Renal pelvis (tissue), 4 donors: Measurements from ENCODE around the gene SORCS2. TPM values are rescaled to one million over a fixed set of nuclear protein-coding genes. Genes with fewer than 3 reads are reported as not detected.
"Not testable (repeated sequence)": the region's sequence is repeated elsewhere in the genome, so short reads cannot be mapped to it uniquely, and the experiment has no call there.

Experiments
- DNase-seq: peaks from one replicate; pipeline ENCODE4 v3.0.0-alpha.2; 2013
- polyA plus RNA-seq, 3 donors: library from polyadenylated mRNA; unstranded; fragments of 120-200 nt; gene quantifications; one replicate each; pipeline ENCODE4 v1.2.1, GENCODE V29; 2013; ENCODE audit not compliant: insufficient read length in 3 of 3

Gene SORCS2
- polyA plus RNA-seq, 3 donors: 5.2 to 11.7 (median 11.1) TPM

DNA sequence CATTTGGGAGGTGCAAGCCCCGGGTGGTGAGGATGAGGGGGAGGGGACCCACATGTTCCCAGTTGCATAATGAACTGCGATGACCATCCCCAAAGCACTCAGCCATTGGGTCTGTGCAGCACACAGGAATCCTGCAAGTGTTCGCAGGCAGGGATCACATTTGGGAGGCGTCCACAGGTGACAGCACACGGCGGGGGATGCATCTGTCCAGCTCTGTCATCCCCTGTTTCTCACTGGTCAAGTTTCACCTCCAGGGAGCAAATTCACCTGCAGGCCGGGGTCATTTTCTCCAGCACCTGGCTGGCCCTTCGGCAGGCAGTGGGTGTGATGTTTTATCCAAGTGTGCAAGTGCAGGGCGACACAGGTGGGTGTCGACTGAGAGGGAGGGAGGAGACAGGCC lies 33.3 kb upstream of the SORCS2 start:
- no peak for DNase-seq

DNA sequence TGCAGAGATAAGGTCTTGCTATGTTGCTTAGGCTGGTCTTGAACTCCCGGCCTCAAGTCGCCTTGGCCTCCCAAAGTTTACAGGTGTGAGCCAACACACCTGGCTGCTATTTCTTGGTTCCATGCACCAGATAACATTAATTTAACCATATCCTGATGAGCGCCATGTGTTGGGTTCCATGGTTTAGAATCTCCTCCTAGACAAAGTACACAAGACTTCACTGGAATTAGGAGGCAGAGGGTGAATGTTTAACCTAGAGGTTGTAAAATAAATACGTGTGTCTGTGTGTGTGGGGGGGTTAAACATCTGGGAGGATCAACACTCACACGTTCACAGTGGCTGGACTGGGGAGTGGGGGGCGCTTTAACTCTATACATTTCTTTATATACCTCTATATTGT lies 32.4 kb upstream of the SORCS2 start:
- DNase-seq: no peak

DNA sequence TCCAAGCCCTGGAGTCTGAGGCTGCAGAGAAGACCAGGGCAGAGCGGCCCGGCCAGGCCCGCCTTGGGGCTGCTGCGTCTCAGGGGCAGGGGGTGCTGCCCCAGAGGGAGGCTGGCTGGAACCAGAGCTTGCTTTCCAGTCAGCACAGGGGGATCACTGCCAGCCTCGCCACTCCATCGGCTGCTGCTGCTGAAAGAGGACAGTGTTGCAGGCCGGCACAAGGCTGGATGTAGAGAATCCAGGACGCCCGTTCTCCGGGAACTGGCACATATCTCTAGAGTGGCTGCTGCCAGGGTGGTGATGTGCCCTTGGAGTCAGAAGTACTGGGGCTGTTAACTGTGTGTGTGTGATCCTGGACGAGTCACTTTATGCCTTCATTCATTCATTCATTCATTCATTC lies 31.9 kb upstream of the SORCS2 start:
- DNase-seq: no peak

DNA sequence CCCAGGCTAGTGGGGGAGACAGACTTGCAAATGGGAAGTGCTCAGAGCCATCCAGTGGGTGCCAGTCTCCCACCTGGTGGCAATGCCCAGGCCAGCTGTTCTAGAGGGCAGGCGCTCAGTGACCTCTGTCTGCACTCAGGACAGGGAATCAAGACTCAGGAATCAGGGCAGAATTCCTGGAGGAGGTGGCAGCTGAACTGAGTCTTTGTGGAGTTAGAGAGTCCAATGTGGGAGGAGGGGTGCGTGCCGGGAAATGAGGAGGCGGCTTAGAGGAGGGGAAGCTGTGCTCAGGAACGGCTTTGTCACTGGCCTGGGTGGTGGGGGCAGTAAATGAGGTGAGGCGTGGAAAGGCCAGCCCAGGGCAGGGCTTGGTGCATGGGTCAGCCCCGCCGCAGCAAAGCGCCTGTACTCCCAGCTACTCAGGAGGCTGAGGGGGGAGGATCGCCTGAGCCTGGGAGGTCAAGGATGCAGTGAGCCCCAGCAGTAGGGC lies 31.3 kb upstream of the SORCS2 start:
- no peak for DNase-seq

DNA sequence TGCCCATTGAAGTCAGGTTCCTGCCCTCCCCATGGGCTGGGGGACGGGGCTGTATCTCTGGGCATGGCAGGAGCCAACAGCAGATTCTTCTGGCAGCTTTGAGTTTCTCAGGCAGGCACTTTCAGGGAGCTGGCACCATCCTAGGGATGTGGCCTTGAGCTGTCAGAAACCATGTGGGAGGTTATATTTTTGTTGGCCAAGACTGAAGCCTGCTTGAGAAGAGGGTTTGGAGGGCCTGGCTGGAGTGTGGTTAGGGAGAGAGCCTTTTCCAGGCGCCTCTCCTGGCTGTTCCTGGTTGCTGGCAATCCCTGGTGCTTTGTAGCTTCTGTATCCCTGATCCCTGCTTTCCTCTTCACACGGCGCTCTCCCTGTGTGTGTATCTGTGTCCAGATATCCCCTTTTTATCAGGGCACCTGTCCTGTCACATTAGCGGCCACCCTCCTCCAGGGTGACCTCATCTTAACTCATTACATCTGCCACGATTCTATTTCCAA lies 30.6 kb upstream of the SORCS2 start:
- no peak for DNase-seq

DNA sequence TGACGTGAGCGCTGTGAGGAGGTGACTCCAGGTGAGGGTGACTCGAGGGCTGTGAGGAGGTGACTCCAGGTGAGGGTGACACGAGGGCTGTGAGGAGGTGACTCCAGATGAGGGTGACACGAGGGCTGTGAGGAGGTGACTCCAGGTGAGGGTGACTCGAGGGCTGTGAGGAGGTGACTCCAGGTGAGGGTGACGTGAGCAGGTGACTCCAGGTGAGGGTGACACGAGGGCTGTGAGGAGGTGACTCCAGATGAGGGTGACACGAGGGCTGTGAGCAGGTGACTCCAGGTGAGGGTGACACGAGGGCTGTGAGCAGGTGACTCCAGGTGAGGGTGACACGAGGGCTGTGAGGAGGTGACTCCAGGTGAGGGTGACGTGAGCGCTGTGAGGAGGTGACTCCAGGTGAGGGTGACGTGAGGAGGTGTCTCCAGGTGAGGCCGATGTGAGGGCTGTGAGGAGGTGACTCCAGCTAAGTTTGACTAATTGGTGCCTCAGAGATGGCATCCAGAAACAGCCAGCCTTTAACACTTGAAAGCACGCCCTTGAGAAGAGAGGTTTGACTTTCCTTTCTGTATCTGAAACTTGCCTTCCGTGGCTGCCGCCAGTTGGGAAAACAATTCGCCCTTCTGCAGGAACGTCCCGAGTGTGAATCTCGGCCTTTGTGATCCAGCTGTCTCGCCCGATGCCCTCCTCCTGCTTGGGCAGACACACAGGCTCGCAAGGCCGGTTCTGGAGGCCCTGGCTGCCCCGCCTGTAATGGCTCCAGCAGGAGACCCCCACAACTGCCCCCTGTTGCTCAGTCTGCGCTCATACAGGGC lies 27.1 kb upstream of the SORCS2 start:
- DNase-seq: not testable (repeated sequence)

DNA sequence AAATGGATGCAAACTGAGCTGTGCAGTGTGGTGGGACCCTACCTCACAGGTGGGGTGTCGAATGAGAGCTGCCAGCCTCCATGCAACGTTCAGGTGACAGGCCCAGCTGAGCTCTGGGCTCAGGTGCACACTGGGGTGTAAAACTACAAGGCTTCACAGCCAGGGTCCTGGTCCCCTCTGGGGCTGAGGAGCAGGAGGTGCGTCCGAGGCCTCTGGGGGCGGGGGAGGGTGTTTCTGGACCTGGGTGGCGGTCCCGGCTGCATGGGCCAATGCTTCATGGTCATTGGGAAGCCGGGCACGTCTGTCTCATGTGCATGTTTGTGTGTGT lies 26.5 kb upstream of the SORCS2 start:
- DNase-seq: no peak

DNA sequence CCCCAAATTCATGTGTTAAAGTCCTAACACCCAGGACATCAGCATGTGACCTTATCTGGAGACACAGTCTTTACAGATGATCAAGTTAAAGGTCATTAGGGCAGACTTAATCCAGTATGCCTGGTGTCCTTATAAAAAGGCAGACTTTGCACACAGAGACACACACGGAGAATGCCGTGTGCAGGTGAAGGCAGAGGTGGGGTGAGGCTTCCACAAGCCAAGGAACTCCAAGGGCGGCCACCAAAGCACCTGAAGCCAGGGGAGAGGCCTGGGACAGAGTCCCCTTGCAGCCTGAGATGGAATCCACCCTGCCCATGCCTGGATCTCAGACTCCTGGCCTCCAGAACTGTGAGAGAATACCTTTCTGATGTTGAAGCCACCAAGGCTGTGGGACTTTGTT lies 26.1 kb upstream of the SORCS2 start:
- DNase-seq: no peak

DNA sequence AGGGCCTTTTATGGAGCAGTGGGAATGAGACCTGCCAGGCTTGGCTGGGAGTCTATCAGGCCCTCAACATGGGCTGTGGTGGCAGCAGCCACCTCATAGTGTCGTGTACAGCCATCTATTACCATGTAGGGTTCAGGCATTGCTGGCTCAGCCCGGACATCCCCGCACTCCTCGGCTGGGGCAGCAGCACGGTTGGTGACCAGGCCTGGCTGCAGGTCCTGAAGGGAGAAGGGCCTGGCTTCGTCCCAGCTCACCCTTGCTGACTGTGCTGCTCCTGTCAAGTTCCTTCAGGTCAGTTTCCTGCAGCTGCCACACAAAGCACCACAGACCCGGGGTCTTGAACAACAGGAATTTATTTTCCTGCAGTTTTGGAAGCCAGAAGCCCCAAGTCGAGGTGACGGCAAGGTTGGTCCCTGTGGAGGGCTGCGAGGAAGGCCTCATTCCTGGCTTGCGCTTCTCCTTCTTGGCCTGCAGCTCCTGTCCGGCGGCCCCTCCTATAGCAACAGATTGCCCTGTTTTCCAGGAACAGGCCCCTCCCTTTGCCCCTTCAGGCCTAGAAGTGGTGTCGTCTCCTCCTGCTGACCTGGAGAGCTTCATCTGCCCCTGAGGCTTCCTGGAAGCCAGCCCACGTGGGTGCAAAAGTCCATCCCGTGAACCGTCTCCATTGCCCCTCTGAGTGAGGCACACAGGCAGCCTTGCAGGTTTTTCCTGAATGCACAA lies 25.2 kb upstream of the SORCS2 start:
- no peak for DNase-seq

DNA sequence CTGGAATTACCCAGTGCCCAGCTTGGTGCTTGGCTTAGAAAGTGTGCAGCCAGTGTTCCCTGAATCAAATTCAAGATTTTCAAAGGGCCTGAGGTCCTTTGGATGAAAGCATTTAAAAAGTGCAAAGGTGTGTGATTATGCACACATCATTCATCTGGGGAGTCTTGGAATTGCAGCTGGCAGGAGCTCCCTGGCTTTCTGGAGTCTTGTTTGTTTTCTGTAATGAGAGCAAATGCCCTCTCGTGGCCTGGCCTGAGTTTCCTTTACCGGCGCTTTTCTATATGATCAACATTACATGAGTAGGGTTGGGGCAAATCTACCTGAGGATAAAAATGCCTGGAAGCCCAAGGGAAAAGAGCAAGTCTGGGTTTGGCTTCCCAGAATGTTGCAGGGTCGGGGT lies 24.6 kb upstream of the SORCS2 start:
- DNase-seq: no peak

DNA sequence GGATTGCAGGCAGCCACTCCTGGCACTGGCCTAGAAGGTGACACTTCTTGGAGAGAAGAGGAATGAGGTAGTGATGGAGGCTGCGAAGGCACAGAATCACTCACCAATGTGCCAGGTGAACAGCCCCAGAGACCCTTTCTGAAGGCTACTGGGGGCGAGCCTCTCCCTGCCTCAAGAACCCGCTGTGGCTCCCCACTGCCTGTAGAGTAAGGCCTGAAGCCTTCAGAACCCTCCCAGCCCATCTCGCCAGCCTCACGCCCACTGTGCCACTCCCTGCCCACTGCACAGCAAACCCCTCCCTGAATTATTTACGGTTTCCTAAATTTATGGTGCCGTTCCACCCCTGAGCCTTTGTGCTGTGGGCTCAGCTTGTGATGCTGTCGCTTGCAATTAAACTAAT lies 24.2 kb upstream of the SORCS2 start:
- DNase-seq: no peak

DNA sequence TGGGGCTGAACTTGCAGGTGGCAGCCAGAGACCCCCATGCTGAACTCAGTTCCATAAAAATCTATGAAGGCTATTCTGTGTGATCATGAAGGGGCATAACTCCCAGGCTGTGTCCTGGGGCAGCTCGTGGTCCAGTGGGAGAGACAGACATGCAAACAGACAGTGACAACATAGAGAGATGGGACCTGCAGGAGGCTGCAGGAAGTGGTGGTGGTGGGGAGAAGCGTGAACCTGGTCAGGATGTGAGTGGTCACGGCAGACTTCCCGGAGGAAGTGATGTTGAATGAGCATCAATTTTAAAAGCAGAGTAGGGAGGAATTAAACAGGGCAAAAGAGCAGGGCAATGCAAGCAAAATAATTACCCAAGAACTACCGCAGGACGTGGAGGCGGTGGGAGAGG lies 23.2 kb upstream of the SORCS2 start:
- no peak for DNase-seq

DNA sequence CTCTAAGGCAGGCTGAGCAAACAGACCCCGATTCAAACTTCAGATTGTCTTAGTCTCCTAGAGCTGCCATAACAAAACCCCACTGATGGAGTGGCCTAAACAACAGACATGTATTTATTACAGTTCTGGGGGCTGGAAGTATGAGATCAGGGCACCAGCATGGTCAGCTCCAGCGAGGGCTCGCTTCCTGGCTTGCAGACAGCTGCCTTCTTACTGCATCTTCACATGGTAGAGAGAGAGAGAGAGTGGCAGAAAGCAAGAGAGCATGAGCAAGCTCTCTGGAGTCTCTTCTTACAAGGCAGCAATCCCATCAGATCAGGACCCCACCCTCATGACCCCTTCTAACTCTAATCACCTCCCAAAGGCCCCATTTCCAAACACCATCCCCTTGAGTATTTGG lies 22.3 kb upstream of the SORCS2 start:
- no peak for DNase-seq

DNA sequence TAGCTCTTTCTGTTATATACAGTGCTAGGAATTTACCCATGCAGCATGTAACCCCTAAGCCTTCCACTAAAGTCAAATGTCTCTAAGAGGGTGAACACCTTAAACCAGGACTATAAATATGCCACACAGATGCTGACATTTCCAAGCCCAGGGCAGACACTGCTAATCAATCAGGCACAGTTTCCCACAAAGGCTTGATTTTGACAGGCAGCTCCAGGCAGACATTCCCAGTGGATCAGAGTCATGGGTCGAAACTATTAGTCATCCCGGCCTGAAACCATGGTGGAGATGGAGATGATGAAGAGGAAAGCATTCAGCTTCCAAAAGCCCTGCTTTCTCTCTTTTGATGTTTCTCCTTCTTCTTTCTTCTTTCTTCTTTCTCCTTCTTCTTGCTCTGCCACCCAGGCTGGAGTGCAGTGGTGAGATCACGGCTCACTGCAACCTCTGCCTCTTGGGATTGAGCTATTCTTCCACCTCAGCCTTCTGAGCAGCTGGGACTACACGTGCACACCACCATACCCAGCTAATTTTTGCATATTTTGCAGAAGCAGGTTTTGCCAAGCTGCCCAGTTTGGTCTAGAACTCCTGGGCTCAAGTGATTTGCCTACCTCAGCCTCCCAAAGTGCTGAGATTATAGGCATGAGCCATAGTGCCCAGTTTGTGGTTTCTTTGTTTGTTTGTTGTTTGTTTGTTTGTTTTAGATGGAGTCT lies 21.0 kb upstream of the SORCS2 start:
- DNase-seq: no peak

DNA sequence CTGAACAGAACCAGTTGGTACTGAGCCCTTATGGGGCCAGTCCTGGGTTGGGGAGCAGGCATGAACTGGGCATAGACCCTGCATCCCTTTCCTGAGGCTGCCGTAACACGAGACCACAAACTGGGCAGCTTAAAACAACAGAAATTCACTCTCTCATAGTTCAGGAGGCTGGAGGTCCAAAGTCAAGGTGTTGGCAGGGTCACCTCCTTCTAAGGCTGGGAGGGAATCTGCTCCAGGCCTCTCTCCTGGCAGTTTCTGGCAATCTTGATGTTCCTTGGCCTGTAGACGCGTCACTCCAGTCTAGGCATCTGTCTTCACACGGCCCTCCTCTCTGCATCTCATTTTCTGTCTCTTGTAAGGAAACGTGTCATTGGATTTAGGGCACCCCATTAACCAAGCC lies 19.8 kb upstream of the SORCS2 start:
- DNase-seq: no peak

DNA sequence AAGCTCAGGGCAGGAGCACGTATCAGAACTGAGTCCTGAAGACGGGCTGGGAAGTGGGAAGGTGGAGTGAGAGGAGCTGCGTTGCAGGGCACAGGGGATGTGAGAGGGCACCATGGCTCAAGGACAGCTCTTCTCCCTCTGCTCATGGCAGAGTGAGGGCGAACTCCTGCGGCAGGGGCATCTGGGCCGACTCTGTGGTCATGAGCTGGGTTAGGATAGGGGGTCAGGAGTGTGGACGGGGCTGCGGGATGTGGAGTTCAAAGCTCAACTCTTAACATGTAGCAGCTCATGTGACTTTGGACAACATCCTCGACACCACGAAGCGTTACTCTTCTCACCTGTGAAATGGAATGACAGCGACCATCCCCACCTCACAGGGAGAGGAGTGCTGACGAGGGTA lies 19.4 kb upstream of the SORCS2 start:
- DNase-seq: no peak

DNA sequence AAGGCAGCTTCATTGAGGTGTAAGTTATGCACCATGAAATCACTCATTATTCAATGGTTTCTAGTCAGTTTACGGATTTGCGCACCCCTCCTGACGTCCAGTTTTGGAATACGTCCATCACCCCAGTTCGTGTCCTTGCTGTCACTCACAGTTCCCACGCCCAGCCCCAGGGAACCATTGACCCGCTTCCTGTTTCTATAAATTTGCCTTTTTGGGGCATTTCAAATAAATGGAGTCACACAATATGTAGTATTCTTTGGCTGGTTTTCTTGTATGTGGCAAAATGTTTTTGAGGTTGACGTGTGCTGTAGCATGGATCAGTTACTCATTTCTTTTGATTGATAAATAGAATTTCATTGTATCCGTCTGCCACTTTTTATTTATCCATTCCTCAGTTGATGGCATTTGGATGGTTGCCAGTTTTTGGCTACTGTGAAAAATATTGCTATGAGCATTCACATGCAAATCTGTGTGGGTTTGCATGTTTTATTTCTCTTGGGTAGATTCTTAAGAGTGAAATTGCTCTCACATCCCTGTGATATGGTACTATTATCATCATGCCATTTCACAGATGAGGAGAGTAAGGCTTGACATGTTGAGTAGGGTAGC lies 18.4 kb upstream of the SORCS2 start:
- DNase-seq: no peak

DNA sequence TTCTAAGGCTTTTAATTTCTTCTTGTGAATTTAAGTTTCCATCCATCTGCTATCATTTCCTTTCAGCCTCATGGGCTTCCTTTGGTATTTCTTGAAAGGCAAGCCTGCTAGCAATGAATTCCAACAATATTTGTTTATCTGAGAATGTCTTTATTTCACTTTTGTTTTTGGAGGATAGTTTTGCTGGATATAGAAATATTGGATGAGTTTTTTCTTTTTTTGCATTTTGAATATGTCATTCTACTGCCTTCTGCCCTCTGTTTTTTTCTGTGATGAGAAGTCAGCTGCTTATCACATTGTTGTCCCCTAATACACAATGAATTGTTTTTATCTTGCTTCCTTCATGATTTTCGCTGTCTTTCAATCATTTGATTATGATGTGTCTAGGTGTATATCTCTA lies 13.2 kb upstream of the SORCS2 start:
- no peak for DNase-seq

DNA sequence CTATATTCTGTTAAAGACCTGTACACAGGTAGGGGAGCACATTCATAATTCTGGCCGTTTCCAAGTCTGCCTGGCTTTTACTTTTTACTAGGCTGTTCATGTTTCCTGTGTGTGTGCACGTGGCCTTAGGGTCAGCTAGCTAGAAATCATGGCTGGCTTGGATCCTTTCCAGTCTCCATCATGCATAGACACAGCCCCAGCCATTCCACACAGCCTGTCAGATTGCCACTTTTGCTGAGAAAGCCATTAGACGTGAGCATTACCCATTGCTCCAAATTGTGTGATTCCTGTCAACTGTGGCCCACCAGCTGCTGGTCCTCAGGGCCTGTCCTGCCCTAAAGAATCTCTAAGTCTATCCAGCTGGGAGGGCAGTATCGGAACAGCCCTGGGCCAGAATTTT lies 11.4 kb upstream of the SORCS2 start:
- no peak for DNase-seq

DNA sequence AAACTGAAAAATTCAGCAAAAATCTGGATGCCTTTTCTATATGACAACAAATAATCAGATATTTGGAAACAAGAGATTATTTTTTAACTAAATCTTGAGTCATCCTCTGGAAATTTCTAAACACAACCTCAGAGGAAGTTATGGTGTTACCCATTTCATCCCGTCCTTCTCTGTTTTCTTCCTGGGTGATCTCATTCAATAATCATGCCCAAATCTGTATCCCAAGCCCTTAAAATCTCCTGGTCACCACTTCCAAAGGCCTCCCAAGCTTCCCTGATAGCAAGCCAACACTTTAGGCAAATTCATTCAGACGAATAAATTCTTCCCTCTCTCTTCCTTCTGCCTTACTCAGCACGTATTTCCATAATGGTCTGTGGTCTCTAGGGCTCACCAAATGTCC lies 9.7 kb upstream of the SORCS2 start:
- DNase-seq: no peak

DNA sequence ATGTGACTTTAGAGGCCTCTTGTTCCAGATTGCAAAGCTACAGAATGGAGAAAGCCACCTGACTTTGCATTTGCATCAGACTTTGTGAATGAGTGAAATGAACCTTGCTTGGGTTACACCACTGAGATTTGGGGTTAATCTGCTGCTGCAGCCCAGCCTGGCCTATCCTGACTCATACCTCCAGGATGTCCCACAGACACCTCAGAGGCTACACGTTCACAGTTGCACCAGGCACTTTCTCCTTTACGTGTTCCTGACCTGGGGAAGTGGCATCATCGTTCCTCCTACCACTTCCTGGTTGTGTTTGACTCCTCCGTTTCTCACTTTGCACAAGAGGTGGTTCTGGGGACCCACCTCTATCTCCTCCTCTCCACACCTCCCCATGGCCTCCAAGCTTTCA lies 9.2 kb upstream of the SORCS2 start:
- DNase-seq: no peak

DNA sequence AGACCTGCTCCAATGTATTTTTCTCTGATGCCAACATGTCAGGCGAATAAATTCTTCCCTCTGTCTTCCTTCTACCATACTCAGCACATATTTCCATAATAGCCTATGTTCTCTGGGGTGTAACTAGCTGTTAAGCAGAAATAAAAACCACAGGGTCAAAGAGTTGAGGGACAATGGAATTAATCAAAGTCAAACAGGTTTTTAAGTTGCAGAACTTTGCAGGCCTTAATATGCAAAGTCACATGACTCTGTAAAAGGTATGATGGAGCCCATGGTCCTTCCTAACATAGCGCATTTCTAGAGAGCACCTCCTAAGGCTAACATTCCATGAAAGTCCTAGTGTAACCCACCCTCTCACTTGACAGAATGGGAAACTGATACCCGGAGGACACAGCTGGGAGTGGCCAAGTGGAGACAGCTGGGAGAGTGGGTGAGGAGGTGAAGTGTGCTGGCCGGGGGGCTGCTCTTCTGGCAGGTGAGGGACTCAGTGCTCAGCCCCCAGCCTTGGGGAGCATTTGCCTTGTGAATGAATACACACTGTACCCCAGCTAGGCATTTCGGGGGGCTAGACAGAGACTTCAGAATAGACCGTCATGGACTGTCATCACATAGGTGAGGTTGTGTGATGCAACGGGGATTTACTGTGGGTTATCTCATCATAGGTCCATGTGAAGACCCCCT lies 8.4 kb upstream of the SORCS2 start:
- no peak for DNase-seq
